ENCODE measurements around the gene RPS27L. TPM values are rescaled to one million over a fixed set of nuclear protein-coding genes. Genes with fewer than 3 reads are reported as not detected.

Gene RPS27L
- total and polyA plus RNA-seq, 9 donors = 55.1 to 73.3 (median 64.7) TPM

DNA sequence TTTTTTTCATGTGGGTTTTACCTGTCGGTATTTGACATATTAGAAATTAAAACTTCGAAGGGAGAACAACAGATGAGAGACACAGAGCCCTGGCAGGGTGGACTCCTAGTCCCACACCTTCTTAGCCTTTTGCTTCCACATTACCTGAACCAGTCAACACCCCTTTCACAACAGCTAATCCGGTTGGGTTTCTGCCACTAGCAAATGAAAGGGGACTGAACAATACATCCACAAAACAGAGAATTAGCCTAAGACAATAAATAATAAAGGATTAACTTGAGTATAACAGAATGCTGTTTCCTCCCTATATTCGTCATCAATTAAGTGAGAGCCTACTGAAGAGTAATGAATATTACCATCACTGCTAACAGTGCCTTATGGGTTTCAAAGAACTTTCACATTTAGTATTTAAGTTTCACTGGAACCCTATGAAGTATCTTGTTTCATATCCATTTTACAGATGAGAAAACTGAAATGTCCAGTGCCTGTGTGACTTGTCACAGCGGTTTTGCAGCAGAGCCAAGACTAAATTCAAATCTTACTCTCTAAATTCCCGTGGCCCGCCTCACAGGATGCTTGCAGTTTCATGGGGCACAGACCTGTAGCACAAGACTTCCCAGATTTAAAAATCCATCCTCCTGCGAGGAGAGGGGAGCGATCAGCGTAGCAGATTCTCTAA is 31.1 kb upstream of the RPS27L start:
- H3K27ac ChIP-seq (ENCODE audit: low read length) = peak overlapping the region; percentile 85
- H3K27me3 ChIP-seq (ENCODE audit: control insufficient read depth, insufficient read depth, low read length) = no peaks in the 10 kb centered on the region
- 3% methylated on average over 5 of the region's 10 CpGs for WGBS (ENCODE audit: insufficient coverage)
- peaks cover 10% of the 10 kb centered on the region for H3K4me1 ChIP-seq (ENCODE audit: control insufficient read depth, insufficient read depth, low read length)
- H3K36me3 ChIP-seq (ENCODE audit: control insufficient read depth, insufficient read depth, low read length) = no peaks in the 10 kb centered on the region
- H3K4me3 ChIP-seq (ENCODE audit: low read length) = peak overlapping the region; percentile 72
- no peaks in the 10 kb centered on the region for H3K9me3 ChIP-seq (replicated peaks; ENCODE audit: control insufficient read depth, low read depth, low read length)
- no peak for DNase-seq

DNA sequence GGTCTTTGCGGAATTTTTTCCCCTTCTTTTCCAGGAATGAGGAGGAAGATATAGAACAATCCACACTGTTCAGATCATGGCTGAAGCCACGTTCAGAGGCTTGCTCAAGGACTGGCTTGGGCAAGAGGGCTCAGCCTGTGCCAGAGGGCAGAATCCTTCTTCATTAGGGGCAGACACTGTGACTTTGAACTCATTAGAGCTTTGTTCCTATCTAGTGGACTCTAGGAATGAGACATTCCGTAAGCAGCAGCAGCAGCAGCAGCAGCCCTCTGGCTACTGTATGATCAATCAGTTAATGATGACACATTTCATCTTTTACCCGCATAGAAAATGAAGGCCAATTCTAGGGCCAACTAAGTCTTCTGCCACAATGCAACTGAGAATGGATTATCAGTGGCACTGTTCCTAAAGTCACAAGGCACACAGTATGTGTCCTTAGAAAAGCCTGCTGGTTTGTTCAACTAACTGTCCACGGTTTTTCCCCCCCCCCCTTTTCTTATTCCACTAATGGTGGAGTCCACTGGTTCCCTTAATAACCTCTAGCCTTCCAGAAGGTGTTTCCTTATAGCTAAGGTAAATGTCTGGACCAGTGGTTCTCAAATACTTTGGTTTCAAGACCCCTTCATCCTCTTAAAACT is 30.4 kb upstream of the RPS27L start:
- 57% methylated on average over 1 of the region's 5 CpGs for WGBS (ENCODE audit: insufficient coverage)
- no peak for DNase-seq
- Histone ChIP-seq H3K4me3 (ENCODE audit: low read length) (no peak overlapping the region), H3K36me3 (ENCODE audit: control insufficient read depth, insufficient read depth, low read length) (no peaks in the 10 kb centered on the region), H3K9me3 (replicated peaks; ENCODE audit: control insufficient read depth, low read depth, low read length) (no peaks in the 10 kb centered on the region), H3K27ac (ENCODE audit: low read length) (no peak overlapping the region), H3K4me1 (ENCODE audit: control insufficient read depth, insufficient read depth, low read length) (peaks cover 10% of the 10 kb centered on the region), H3K27me3 (ENCODE audit: control insufficient read depth, insufficient read depth, low read length) (no peaks in the 10 kb centered on the region)

DNA sequence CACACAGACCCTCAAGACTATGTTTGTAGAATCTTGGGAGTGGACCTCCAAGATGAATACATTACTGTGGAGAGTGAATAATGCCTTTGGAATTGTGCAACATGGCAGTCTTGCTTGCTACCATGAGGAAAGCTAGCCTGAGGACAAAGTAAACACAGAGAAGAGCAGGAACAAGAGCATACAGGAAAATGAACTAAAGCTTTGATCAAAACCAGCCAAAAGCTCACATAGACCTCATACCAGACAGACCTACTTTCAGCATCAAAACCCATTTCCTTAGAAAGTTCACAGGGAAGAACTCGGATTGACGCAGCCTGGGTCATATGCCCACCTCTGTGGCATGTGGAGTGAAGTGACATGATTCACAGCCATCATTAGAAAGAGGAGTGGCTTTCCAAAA is 28.8 kb upstream of the RPS27L start:
- no peak overlapping the region for H3K27ac ChIP-seq (ENCODE audit: low read length)
- no peaks in the 10 kb centered on the region for H3K9me3 ChIP-seq (replicated peaks; ENCODE audit: control insufficient read depth, low read depth, low read length)
- no peak for DNase-seq
- no peaks in the 10 kb centered on the region for H3K27me3 ChIP-seq (ENCODE audit: control insufficient read depth, insufficient read depth, low read length)
- H3K4me1 ChIP-seq (ENCODE audit: control insufficient read depth, insufficient read depth, low read length) = peaks cover 10% of the 10 kb centered on the region
- no peaks in the 10 kb centered on the region for H3K36me3 ChIP-seq (ENCODE audit: control insufficient read depth, insufficient read depth, low read length)
- 100% methylated on average over 2 of the region's 2 CpGs for WGBS (ENCODE audit: insufficient coverage)
- no peak overlapping the region for H3K4me3 ChIP-seq (ENCODE audit: low read length)

DNA sequence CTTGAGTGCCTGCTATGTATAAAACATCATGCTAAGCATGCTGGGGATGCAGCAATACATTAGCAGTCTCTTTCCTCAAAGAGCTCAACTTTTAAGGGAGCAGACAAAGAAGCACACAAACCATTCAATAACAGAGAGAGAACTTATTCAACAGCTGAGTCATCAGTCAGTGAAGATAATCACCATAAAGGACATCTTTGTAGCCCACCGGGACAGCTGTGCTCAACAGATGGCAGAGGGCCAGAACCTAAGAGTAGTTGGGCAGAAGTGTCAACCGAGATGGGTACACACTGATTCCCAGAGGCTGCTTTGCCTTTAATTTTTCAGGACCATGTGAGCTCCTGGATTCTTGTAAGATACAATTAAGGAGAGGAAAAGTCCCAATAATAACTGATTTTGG is 27.9 kb upstream of the RPS27L start:
- Histone ChIP-seq H3K4me1 (ENCODE audit: control insufficient read depth, insufficient read depth, low read length) (peaks cover 10% of the 10 kb centered on the region), H3K36me3 (ENCODE audit: control insufficient read depth, insufficient read depth, low read length) (no peaks in the 10 kb centered on the region), H3K27ac (ENCODE audit: low read length) (no peak overlapping the region), H3K27me3 (ENCODE audit: control insufficient read depth, insufficient read depth, low read length) (no peaks in the 10 kb centered on the region), H3K4me3 (ENCODE audit: low read length) (no peak overlapping the region), H3K9me3 (replicated peaks; ENCODE audit: control insufficient read depth, low read depth, low read length) (no peaks in the 10 kb centered on the region)
- DNase-seq = peak; percentile 52
- WGBS (ENCODE audit: insufficient coverage) = 50% methylated on average over 1 of the region's 2 CpGs

DNA sequence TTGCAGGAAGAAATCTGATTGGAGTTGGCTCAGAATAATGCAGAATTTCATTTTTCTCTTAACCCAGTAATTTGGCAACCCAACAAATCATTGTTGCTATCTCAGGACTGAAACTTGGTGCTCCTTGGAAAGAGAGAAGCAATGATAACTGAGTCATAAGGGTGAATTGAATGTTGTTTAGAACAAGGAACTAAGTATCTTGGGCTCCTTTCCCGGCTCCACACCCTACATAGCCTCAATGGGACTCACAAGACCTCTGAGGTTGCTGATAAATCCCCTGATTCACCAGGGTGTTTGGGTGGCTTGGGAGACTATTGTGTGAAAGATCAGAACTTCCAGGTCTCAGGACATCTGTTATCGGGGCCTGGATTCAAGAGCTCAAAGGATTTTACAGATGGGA is 24.4 kb upstream of the RPS27L start:
- Histone ChIP-seq H3K36me3 (ENCODE audit: control insufficient read depth, insufficient read depth, low read length) (no peaks in the 10 kb centered on the region), H3K4me3 (ENCODE audit: low read length) (no peak overlapping the region), H3K4me1 (ENCODE audit: control insufficient read depth, insufficient read depth, low read length) (peaks cover 3% of the 10 kb centered on the region), H3K9me3 (replicated peaks; ENCODE audit: control insufficient read depth, low read depth, low read length) (no peaks in the 10 kb centered on the region), H3K27me3 (ENCODE audit: control insufficient read depth, insufficient read depth, low read length) (no peaks in the 10 kb centered on the region), H3K27ac (ENCODE audit: low read length) (no peak overlapping the region)
- DNase-seq = no peak
- WGBS (ENCODE audit: insufficient coverage) = no CpG with 5 or more reads among the region's 2 CpGs

DNA sequence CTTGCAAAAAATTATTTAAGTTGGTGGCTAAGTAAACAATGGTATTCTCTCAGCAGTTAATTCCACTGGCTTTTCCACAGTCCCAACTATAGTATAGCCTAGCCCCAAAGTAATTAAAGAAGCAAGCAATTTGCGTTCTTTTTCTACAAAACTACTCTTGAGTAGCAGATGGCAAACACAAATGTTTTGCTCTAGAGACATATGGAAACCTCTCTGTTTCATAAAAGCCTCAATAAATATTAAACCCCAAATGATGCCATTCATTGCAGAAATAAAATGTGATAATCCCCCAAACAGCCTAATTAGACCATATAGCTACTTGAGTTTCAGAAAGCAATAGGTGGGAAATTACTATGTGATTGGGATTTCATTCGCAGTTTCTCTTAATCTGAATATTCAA is 23.5 kb upstream of the RPS27L start:
- H3K4me3 ChIP-seq (ENCODE audit: low read length) = no peak overlapping the region
- H3K27me3 ChIP-seq (ENCODE audit: control insufficient read depth, insufficient read depth, low read length) = no peaks in the 10 kb centered on the region
- DNase-seq = no peak
- no CpG with 5 or more reads among the region's 2 CpGs for WGBS (ENCODE audit: insufficient coverage)
- no peak overlapping the region for H3K27ac ChIP-seq (ENCODE audit: low read length)
- no peaks in the 10 kb centered on the region for H3K36me3 ChIP-seq (ENCODE audit: control insufficient read depth, insufficient read depth, low read length)
- H3K4me1 ChIP-seq (ENCODE audit: control insufficient read depth, insufficient read depth, low read length) = peaks cover 3% of the 10 kb centered on the region
- H3K9me3 ChIP-seq (replicated peaks; ENCODE audit: control insufficient read depth, low read depth, low read length) = no peaks in the 10 kb centered on the region

DNA sequence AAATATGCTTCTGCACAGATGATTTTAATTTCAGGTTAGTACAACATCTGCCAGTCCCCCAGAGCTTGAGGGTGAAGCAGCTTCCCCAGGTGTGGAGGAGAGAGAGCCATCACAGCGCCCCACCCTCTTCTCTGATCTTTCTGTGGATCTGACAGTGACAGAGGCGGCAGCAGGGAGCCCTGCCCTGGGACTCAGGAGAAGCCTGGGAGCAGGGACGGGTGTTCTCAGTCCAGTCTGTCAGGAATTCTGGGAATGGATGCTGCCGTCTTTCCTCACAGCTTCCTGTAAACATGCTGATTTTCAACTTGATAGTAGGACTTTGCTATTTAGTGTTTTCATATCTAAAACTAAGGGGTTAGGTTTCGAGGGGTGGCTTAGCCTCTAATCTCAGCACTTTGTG is 20.8 kb upstream of the RPS27L start:
- Histone ChIP-seq H3K4me1 (ENCODE audit: control insufficient read depth, insufficient read depth, low read length) (peaks cover 4% of the 10 kb centered on the region), H3K36me3 (ENCODE audit: control insufficient read depth, insufficient read depth, low read length) (no peaks in the 10 kb centered on the region), H3K27me3 (ENCODE audit: control insufficient read depth, insufficient read depth, low read length) (no peaks in the 10 kb centered on the region), H3K9me3 (replicated peaks; ENCODE audit: control insufficient read depth, low read depth, low read length) (no peaks in the 10 kb centered on the region), H3K27ac (ENCODE audit: low read length) (no peak overlapping the region), H3K4me3 (ENCODE audit: low read length) (no peak overlapping the region)
- DNase-seq = no peak
- 35% methylated on average over 3 of the region's 5 CpGs for WGBS (ENCODE audit: insufficient coverage)

DNA sequence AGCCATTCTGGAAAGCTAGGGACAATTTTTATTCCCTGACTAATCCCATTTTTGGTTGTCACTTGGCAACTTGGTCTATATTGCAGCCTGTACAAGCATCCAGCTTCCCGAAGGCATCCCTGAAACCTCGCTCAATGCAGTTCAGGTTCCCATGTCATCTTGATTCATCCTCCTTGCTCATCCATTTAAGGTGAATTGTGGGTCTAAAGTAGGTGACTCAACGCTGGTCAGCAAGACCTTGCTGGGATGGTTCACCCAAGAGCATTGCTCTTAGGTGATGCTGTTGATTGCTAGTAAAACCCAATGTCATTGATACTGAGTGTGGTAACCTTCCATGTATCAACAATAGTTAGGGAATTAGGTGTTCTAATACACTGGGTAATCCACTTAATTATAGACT is 19.0 kb upstream of the RPS27L start:
- H3K27me3 ChIP-seq (ENCODE audit: control insufficient read depth, insufficient read depth, low read length) = no peaks in the 10 kb centered on the region
- H3K9me3 ChIP-seq (replicated peaks; ENCODE audit: control insufficient read depth, low read depth, low read length) = no peaks in the 10 kb centered on the region
- peaks cover 10% of the 10 kb centered on the region for H3K4me1 ChIP-seq (ENCODE audit: control insufficient read depth, insufficient read depth, low read length)
- H3K36me3 ChIP-seq (ENCODE audit: control insufficient read depth, insufficient read depth, low read length) = no peaks in the 10 kb centered on the region
- DNase-seq = no peak
- no peak overlapping the region for H3K4me3 ChIP-seq (ENCODE audit: low read length)
- no CpG with 5 or more reads among the region's 3 CpGs for WGBS (ENCODE audit: insufficient coverage)
- H3K27ac ChIP-seq (ENCODE audit: low read length) = no peak overlapping the region

DNA sequence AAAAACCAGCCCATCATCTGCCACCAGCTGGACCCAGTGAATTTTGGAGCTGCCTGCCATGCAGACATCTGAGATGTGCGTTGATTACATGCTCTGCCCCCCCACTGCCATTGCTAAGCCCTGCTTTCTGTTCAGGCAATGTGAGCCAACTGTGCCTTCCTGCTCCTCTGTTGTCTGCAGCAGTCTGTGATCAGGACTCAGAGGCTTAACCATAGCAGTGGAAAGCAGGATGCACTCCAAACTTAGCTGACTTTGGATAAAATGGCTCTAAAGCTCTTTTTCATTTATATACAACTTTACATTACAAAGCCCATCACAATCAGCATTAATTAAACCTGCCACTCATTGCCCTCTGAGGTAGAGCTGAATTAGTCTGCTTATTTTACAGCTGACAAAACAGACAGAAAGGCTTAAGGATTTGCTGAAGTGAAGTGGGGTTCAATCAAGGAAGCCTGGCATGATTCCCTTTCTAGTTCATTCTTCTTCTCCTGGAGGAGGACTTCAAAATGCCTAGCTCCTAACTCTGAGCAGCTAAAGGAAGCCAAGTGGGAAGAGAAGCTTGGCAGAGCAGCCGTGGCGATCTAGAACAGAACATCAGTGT is 15.7 kb upstream of the RPS27L start:
- Histone ChIP-seq H3K4me3 (ENCODE audit: low read length) (no peak overlapping the region), H3K4me1 (ENCODE audit: control insufficient read depth, insufficient read depth, low read length) (peaks cover 20% of the 10 kb centered on the region), H3K9me3 (replicated peaks; ENCODE audit: control insufficient read depth, low read depth, low read length) (no peaks in the 10 kb centered on the region), H3K36me3 (ENCODE audit: control insufficient read depth, insufficient read depth, low read length) (no peaks in the 10 kb centered on the region), H3K27me3 (ENCODE audit: control insufficient read depth, insufficient read depth, low read length) (no peaks in the 10 kb centered on the region), H3K27ac (ENCODE audit: low read length) (no peak overlapping the region)
- DNase-seq = peak; percentile 59
- WGBS (ENCODE audit: insufficient coverage) = 67% methylated on average over 1 of the region's 3 CpGs

DNA sequence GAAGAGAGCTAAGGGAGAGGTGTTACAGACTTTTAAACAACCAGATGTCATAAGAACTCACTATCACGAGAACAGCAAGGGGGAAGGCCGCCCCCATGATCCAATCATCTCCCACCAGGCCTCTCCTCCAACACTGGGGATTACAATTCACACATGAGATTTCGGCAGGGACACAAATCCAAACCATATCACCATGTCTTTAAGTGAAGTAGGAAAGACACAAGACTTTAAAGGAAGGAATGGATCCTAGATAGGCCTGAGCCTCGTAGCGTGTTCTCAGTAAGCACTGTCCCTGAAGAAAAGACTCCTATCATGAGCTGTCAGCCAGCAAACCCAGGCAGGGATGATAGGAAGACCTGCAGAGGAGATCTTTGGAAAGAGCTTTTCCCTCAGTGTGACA is 15.1 kb upstream of the RPS27L start:
- Histone ChIP-seq H3K4me3 (ENCODE audit: low read length) (no peak overlapping the region), H3K36me3 (ENCODE audit: control insufficient read depth, insufficient read depth, low read length) (no peaks in the 10 kb centered on the region), H3K4me1 (ENCODE audit: control insufficient read depth, insufficient read depth, low read length) (peaks cover 20% of the 10 kb centered on the region), H3K9me3 (replicated peaks; ENCODE audit: control insufficient read depth, low read depth, low read length) (no peaks in the 10 kb centered on the region), H3K27me3 (ENCODE audit: control insufficient read depth, insufficient read depth, low read length) (no peaks in the 10 kb centered on the region), H3K27ac (ENCODE audit: low read length) (no peak overlapping the region)
- no peak for DNase-seq
- 100% methylated on average over 2 of the region's 5 CpGs for WGBS (ENCODE audit: insufficient coverage)
